HEK293 (cell line): Measurements from ENCODE around the gene CAPS.

Source experiments
- AEBP2 ChIP-seq: fragments of 450-650 bp; formaldehyde crosslinking; IDR thresholded peaks from 2 replicates; pipeline ENCODE4 v1.5.1; 2016; ENCODE audit warnings: missing biosample characterization, missing genetic modification characterization, borderline replicate concordance
- ELK4 ChIP-seq: IDR thresholded peaks from 2 replicates; pipeline ENCODE4 v1.6.1; 2011; ENCODE audit warnings: mild to moderate bottlenecking, low read depth, low read length, borderline replicate concordance
- GFI1B ChIP-seq: fragments of 450-650 bp; formaldehyde crosslinking; IDR thresholded peaks from 2 replicates; pipeline ENCODE4 v1.5.1; 2016; ENCODE audit warnings: missing biosample characterization, missing genetic modification characterization
- PBX3 ChIP-seq: sonication (generic); formaldehyde crosslinking; IDR thresholded peaks from 2 replicates; pipeline ENCODE4 v1.8.1; 2022; ENCODE audit warnings: mild to moderate bottlenecking, moderate library complexity, missing genetic modification reagents
- RBAK ChIP-seq: fragments of 450-650 bp; formaldehyde crosslinking; IDR thresholded peaks from 2 replicates; pipeline ENCODE4 v1.5.1; 2016; ENCODE audit warnings: missing biosample characterization, missing genetic modification characterization
- SP2 ChIP-seq: fragments of 450-650 bp; formaldehyde crosslinking; IDR thresholded peaks from 2 replicates; pipeline ENCODE4 v1.5.1; 2016; ENCODE audit warnings: missing biosample characterization, missing genetic modification characterization
- SP7 ChIP-seq: fragments of 450-650 bp; formaldehyde crosslinking; IDR thresholded peaks from 2 replicates; pipeline ENCODE4 v1.5.1; 2016; ENCODE audit warnings: missing biosample characterization, missing genetic modification characterization
- TCF7L2 ChIP-seq: IDR thresholded peaks from 2 replicates; pipeline ENCODE4 v1.6.1; 2011; ENCODE audit warnings: low read depth, mild to moderate bottlenecking, inconsistent platforms, low read length, moderate library complexity, borderline replicate concordance
- TSHZ1 ChIP-seq: fragments of 450-650 bp; formaldehyde crosslinking; IDR thresholded peaks from 2 replicates; pipeline ENCODE4 v1.5.1; 2016; ENCODE audit warnings: missing biosample characterization, missing genetic modification characterization, borderline replicate concordance
- ZBTB11 ChIP-seq: fragments of 450-650 bp; formaldehyde crosslinking; conservative IDR thresholded peaks from 2 replicates; pipeline ENCODE4 v1.5.1; 2016; ENCODE audit warnings: low read depth, missing biosample characterization, missing genetic modification characterization
- ZBTB26 ChIP-seq: fragments of 450-650 bp; formaldehyde crosslinking; optimal IDR thresholded peaks from 2 replicates; pipeline ENCODE3; 2016; ENCODE audit warnings: missing biosample characterization, mild to moderate bottlenecking, missing genetic modification characterization
- ZFP69B ChIP-seq: fragments of 450-650 bp; formaldehyde crosslinking; IDR thresholded peaks from 2 replicates; pipeline ENCODE4 v1.5.1; 2016; ENCODE audit warnings: missing biosample characterization, missing genetic modification characterization
- ZNF157 ChIP-seq: fragments of 450-650 bp; formaldehyde crosslinking; IDR thresholded peaks from 2 replicates; pipeline ENCODE4 v1.5.1; 2016; ENCODE audit warnings: missing biosample characterization, missing genetic modification characterization
- ZNF19 ChIP-seq: fragments of 450-650 bp; formaldehyde crosslinking; IDR thresholded peaks from 2 replicates; pipeline ENCODE4; 2016; ENCODE audit warnings: missing biosample characterization, missing genetic modification characterization, low read depth
- ZNF280D ChIP-seq: fragments of 450-650 bp; formaldehyde crosslinking; IDR thresholded peaks from 2 replicates; pipeline ENCODE4 v1.5.1; 2016; ENCODE audit warnings: missing biosample characterization, missing genetic modification characterization
- ZNF473 ChIP-seq: fragments of 450-650 bp; formaldehyde crosslinking; IDR thresholded peaks from 2 replicates; pipeline ENCODE4 v1.5.1; 2017; ENCODE audit warnings: missing biosample characterization, missing genetic modification characterization
- ZNF521 ChIP-seq: fragments of 450-650 bp; formaldehyde crosslinking; IDR thresholded peaks from 2 replicates; pipeline ENCODE4 v1.5.1; 2017; ENCODE audit warnings: missing biosample characterization, mild to moderate bottlenecking, missing genetic modification characterization
- ZNF571 ChIP-seq: fragments of 450-650 bp; formaldehyde crosslinking; IDR thresholded peaks from 2 replicates; pipeline ENCODE4 v1.5.0; 2017; ENCODE audit warnings: missing biosample characterization, missing genetic modification characterization
- ZNF596 ChIP-seq: fragments of 450-650 bp; IDR thresholded peaks from 2 replicates; pipeline ENCODE4 v1.5.0; 2018; ENCODE audit warnings: missing biosample characterization, mild to moderate bottlenecking, missing genetic modification characterization, moderate library complexity
- ZNF621 ChIP-seq: fragments of 450-650 bp; formaldehyde crosslinking; IDR thresholded peaks from 2 replicates; pipeline ENCODE4 v1.5.1; 2017; ENCODE audit warnings: missing biosample characterization, missing genetic modification characterization
- ZNF626 ChIP-seq: fragments of 450-650 bp; sonication (Bioruptor Pico); formaldehyde crosslinking; IDR thresholded peaks from 2 replicates; pipeline ENCODE4 v1.5.1; 2018; ENCODE audit warnings: missing biosample characterization, missing genetic modification characterization, inconsistent platforms
- ZNF660 ChIP-seq: fragments of 450-650 bp; IDR thresholded peaks from 2 replicates; pipeline ENCODE4 v1.5.1; 2018; ENCODE audit warnings: missing biosample characterization, mild to moderate bottlenecking, missing genetic modification characterization
- ZNF670 ChIP-seq: fragments of 450-650 bp; formaldehyde crosslinking; IDR thresholded peaks from 2 replicates; pipeline ENCODE4 v1.5.1; 2016; ENCODE audit warnings: missing biosample characterization, missing genetic modification characterization, low read depth
- ZNF747 ChIP-seq: fragments of 450-650 bp; formaldehyde crosslinking; IDR thresholded peaks from 2 replicates; pipeline ENCODE4 v1.5.1; 2016; ENCODE audit warnings: missing biosample characterization, missing genetic modification characterization

CAPS gene

GRCh38 chr19:5903624-5904351, 10.3 kb upstream of the CAPS start, which contains the start of gene NDUFA11 (continued):
- no peak for TF ChIP-seq ZNF473 (tag by site-specific recombination)
- TF ChIP-seq PBX3 (CRISPR knock-in tag) = peak; percentile 63; the same call in 1 of the 2 replicates
- no peak for TF ChIP-seq TCF7L2
- TF ChIP-seq TSHZ1 = no peak; the same call in 1 of the 2 replicates
- no peak for TF ChIP-seq ZNF621 (tag by site-specific recombination)
- TF ChIP-seq ZNF571 = no peak
- TF ChIP-seq ZNF280D (tag by site-specific recombination) = no peak
- TF ChIP-seq ZNF19 (tag by site-specific recombination) = no peak
- no peak for TF ChIP-seq ZNF596 (tag by site-specific recombination)
- no peak for TF ChIP-seq RBAK (tag by site-specific recombination)
- TF ChIP-seq ZBTB11 (tag by site-specific recombination) = no peak; the same call in 1 of the 2 replicates
- TF ChIP-seq ZNF670 = no peak
- TF ChIP-seq ZNF157 = no peak
- TF ChIP-seq ZNF660 (tag by site-specific recombination) = peak; percentile 54; the same call in 1 of the 2 replicates
- no peak for TF ChIP-seq ZNF626
- peak; percentile 11 for TF ChIP-seq SP2 (tag by site-specific recombination)
- peak; percentile 99 for TF ChIP-seq ZBTB26 (tag by site-specific recombination)
- TF ChIP-seq ZFP69B (tag by site-specific recombination) = no peak; the same call in 1 of the 2 replicates
- TF ChIP-seq AEBP2 = no peak
- no peak for TF ChIP-seq ELK4
- peak; percentile 99 for TF ChIP-seq SP7
- no peak for TF ChIP-seq ZNF521 (tag by site-specific recombination)
- no peak for TF ChIP-seq ZNF747 (tag by site-specific recombination)
- no peak for TF ChIP-seq GFI1B
